ENCODE results near the gene MBD5.

Gene MBD5

GRCh38 chr2:148221926-148222325, 201.0 kb downstream of the MBD5 start:
- DNase-seq (ENCODE audit: low spot score), result no peak

GRCh38 chr2:148231858-148232257, 211.0 kb downstream of the MBD5 start:
- no peak for DNase-seq (ENCODE audit: low spot score)

GRCh38 chr2:148234143-148234542, 213.3 kb downstream of the MBD5 start:
- no peak for DNase-seq (ENCODE audit: low spot score)

- no peak for DNase-seq (ENCODE audit: low spot score)
These were observed 217.0 kb downstream of the MBD5 start for GRCh38 chr2:148237911-148238310.

- DNase-seq (ENCODE audit: low spot score), result no peak
These were observed 217.7 kb downstream of the MBD5 start for GRCh38 chr2:148238561-148238960.

GRCh38 chr2:148240838-148241237, 219.9 kb downstream of the MBD5 start:
- DNase-seq (ENCODE audit: low spot score), result no peak

- no peak for DNase-seq (ENCODE audit: low spot score)
These were observed 223.9 kb downstream of the MBD5 start for GRCh38 chr2:148244593-148245292.

- DNase-seq (ENCODE audit: low spot score), result no peak
These were observed 231.1 kb downstream of the MBD5 start for GRCh38 chr2:148251993-148252392.

GRCh38 chr2:148252646-148253045, 231.8 kb downstream of the MBD5 start:
- no peak for DNase-seq (ENCODE audit: low spot score)

- no peak for DNase-seq (ENCODE audit: low spot score)
These were observed 232.8 kb downstream of the MBD5 start for GRCh38 chr2:148253685-148254084.

GRCh38 chr2:148255929-148256328, 235.0 kb downstream of the MBD5 start:
- DNase-seq (ENCODE audit: low spot score), result no peak

- DNase-seq (ENCODE audit: low spot score), result no peak
These were observed 236.4 kb downstream of the MBD5 start for GRCh38 chr2:148257276-148257675.

GRCh38 chr2:148258124-148258523, 237.2 kb downstream of the MBD5 start:
- DNase-seq (ENCODE audit: low spot score), result no peak

- no peak for DNase-seq (ENCODE audit: low spot score)
These were observed 238.8 kb downstream of the MBD5 start for GRCh38 chr2:148259674-148260073.

GRCh38 chr2:148263890-148264289, 243.0 kb downstream of the MBD5 start:
- no peak for DNase-seq (ENCODE audit: low spot score)

- DNase-seq (ENCODE audit: low spot score), result no peak
These were observed 252.3 kb downstream of the MBD5 start for GRCh38 chr2:148273158-148273691.

GRCh38 chr2:148279216-148279615, 258.3 kb downstream of the MBD5 start:
- DNase-seq (ENCODE audit: low spot score), result no peak

GRCh38 chr2:148282201-148282600, 261.3 kb downstream of the MBD5 start:
- no peak for DNase-seq (ENCODE audit: low spot score)

- no peak for DNase-seq (ENCODE audit: low spot score)
These were observed 271.5 kb downstream of the MBD5 start for GRCh38 chr2:148292431-148292830.

- no peak for DNase-seq (ENCODE audit: low spot score)
These were observed 277.3 kb downstream of the MBD5 start for GRCh38 chr2:148298196-148298595.

GRCh38 chr2:148299616-148300015, 278.7 kb downstream of the MBD5 start:
- DNase-seq (ENCODE audit: low spot score), result no peak

- no peak for DNase-seq (ENCODE audit: low spot score)
These were observed 279.7 kb downstream of the MBD5 start for GRCh38 chr2:148300544-148300943.

- no peak for DNase-seq (ENCODE audit: low spot score)
These were observed 280.5 kb downstream of the MBD5 start for GRCh38 chr2:148301362-148301761.

GRCh38 chr2:148302526-148302925, 281.6 kb downstream of the MBD5 start:
- no peak for DNase-seq (ENCODE audit: low spot score)

All from putamen (tissue), 1 donor.